GM23248 (cell line): ENCODE results near the gene ADGRL3. TPM values are rescaled to one million over a fixed set of nuclear protein-coding genes. Genes with fewer than 3 reads are reported as not detected.

Experiments used
- DNase-seq: peaks from one replicate; pipeline ENCODE4 v3.0.0-alpha.2; 2015
- H2AFZ ChIP-seq: fragments of 200-600 bp; sonication (generic); 2 replicates; pipeline ENCODE4 v1.6.1; 2016; ENCODE audit warnings: antibody characterized with exemption
- H3F3A ChIP-seq: fragments of 200-600 bp; sonication (generic); 2 replicates; pipeline ENCODE4 v1.6.1; 2016; ENCODE audit warnings: mild to moderate bottlenecking, antibody characterized with exemption, mixed run types; ENCODE audit not compliant: insufficient read depth
- H3K27ac ChIP-seq: fragments of 200-600 bp; sonication (generic); 2 replicates; pipeline ENCODE4 v1.5.1; 2016; ENCODE audit warnings: mild to moderate bottlenecking
- H3K27me3 ChIP-seq: fragments of 200-600 bp; sonication (generic); replicated peaks from 2 replicates; pipeline ENCODE4 v1.6.1; 2016; ENCODE audit warnings: mild to moderate bottlenecking; ENCODE audit not compliant: insufficient read depth
- H3K36me3 ChIP-seq: fragments of 200-600 bp; sonication (generic); 2 replicates; pipeline ENCODE4 v1.6.1; 2016; ENCODE audit warnings: low read depth, mild to moderate bottlenecking
- H3K4me1 ChIP-seq: fragments of 200-600 bp; sonication (generic); 2 replicates; pipeline ENCODE4 v1.6.1; 2016; ENCODE audit warnings: mild to moderate bottlenecking; ENCODE audit not compliant: insufficient read depth
- H3K4me2 ChIP-seq: fragments of 200-600 bp; sonication (generic); one replicate; pipeline ENCODE4 v1.6.1; 2016; ENCODE audit warnings: mild to moderate bottlenecking; ENCODE audit not compliant: unreplicated experiment
- H3K4me3 ChIP-seq: fragments of 200-600 bp; sonication (generic); 2 replicates; pipeline ENCODE4 v1.5.1; 2016; ENCODE audit warnings: mild to moderate bottlenecking
- H3K79me2 ChIP-seq: fragments of 200-600 bp; sonication (generic); 2 replicates; pipeline ENCODE4 v1.6.1; 2016; ENCODE audit warnings: mild to moderate bottlenecking; ENCODE audit not compliant: insufficient read depth
- H3K9ac ChIP-seq: fragments of 200-600 bp; sonication (generic); 2 replicates; pipeline ENCODE4 v1.6.1; 2016; ENCODE audit warnings: mild to moderate bottlenecking
- H3K9me2 ChIP-seq: fragments of 200-600 bp; sonication (generic); 2 replicates; pipeline ENCODE4 v1.6.1; 2016; ENCODE audit warnings: mixed run types, mild to moderate bottlenecking, moderate library complexity; ENCODE audit not compliant: insufficient read depth
- H3K9me3 ChIP-seq: fragments of 200-600 bp; sonication (generic); one replicate; pipeline ENCODE4 v1.6.1; 2017; ENCODE audit warnings: low read depth
- H4K20me1 ChIP-seq: fragments of 200-600 bp; sonication (generic); 2 replicates; pipeline ENCODE4 v1.6.0; 2016; ENCODE audit not compliant: insufficient read depth
- EZH2 ChIP-seq: fragments of 200-600 bp; sonication (generic); IDR thresholded peaks from 2 replicates; pipeline ENCODE4 v1.6.1; 2018; ENCODE audit warnings: antibody characterized with exemption, mild to moderate bottlenecking; ENCODE audit not compliant: insufficient read depth, poor library complexity, severe bottlenecking
- EZH2phosphoT487 ChIP-seq: fragments of 200-600 bp; sonication (generic); IDR thresholded peaks from 2 replicates; pipeline ENCODE4 v1.6.1; 2018; ENCODE audit warnings: antibody characterized with exemption, moderate library complexity, mild to moderate bottlenecking, low read depth; ENCODE audit not compliant: insufficient read depth
- WGBS, 2 experiments: methylation state at CpG; one replicate each; pipeline ENCODE4 v1.1.6; 2015 to 2017; ENCODE audit warnings: low lambda C conversion rate in 2 of 2, low coverage in 1 of 2; ENCODE audit errors: missing lambda C conversion rate in 2 of 2; 5-methylcytosine and 5-hydroxymethylcytosine counted together
- in situ Hi-C: fragments of 300-500 bp; cut with MboI; formaldehyde crosslinking; loops from 2 replicates; pipeline ENCODE4 v1.15.0; 2020
- polyA plus RNA-seq: library from polyadenylated mRNA; unstranded; fragments of >200 nt; fragmentation: Nextera tagmentation; extraction: Ambion mirVana; gene quantifications from 2 replicates; pipeline ENCODE4 v1.2.1, GENCODE V29; 2016
- total RNA-seq: library from RNA; depleted of rRNA; stranded (reverse); fragments of >200 nt; shearing (Covaris generic); gene quantifications from 2 replicates; pipeline ENCODE4 v1.2.3, GENCODE V29; 2014

ADGRL3 gene
- total and polyA plus RNA-seq, 2 experiments from 2014 or later = not detected

DNA sequence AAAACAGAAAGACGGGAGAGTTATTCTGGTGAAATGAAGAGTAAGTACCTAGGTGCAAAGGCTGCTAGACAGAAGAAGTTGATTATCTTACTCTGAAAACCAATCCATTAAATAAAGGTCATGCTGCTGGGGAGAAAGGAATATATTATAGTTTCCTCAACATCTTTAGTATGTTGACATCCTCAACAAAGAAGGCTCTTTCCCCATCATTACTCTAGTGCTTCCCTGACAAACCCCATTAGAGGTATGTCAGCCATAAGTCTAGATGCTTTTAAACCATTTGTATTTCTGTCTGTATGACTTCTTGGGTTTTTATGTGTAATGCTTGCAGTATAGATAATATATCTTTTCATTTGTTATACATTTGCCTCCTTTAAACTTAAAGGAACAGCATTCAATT is 75.9 kb downstream of the ADGRL3 start:
- Histone ChIP-seq H3K36me3 (no peaks in the 10 kb centered on the region), H3K4me2 (no peak overlapping the region), H3K9ac (no peak overlapping the region), H3K27me3 (no peaks in the 10 kb centered on the region), H3K9me3 (no peaks in the 10 kb centered on the region), H3K79me2 (no peaks in the 10 kb centered on the region), H3K27ac (no peak overlapping the region), H3F3A (no peaks in the 10 kb centered on the region), H4K20me1 (no peaks in the 10 kb centered on the region), H3K4me1 (no peaks in the 10 kb centered on the region), H2AFZ (no peak overlapping the region), H3K4me3 (no peak overlapping the region), H3K9me2 (no peaks in the 10 kb centered on the region)
- WGBS, 2 experiments = 0 to 8% methylated on average over 1 of the region's 1 CpG
- no peak for DNase-seq
- TF ChIP-seq EZH2 (no peak), EZH2phosphoT487 (no peak)
- in situ Hi-C loops = loop anchor here (25.0 kb wide), 1 partner anchor 111 kb away; no protein-coding TSS in a partner anchor

DNA sequence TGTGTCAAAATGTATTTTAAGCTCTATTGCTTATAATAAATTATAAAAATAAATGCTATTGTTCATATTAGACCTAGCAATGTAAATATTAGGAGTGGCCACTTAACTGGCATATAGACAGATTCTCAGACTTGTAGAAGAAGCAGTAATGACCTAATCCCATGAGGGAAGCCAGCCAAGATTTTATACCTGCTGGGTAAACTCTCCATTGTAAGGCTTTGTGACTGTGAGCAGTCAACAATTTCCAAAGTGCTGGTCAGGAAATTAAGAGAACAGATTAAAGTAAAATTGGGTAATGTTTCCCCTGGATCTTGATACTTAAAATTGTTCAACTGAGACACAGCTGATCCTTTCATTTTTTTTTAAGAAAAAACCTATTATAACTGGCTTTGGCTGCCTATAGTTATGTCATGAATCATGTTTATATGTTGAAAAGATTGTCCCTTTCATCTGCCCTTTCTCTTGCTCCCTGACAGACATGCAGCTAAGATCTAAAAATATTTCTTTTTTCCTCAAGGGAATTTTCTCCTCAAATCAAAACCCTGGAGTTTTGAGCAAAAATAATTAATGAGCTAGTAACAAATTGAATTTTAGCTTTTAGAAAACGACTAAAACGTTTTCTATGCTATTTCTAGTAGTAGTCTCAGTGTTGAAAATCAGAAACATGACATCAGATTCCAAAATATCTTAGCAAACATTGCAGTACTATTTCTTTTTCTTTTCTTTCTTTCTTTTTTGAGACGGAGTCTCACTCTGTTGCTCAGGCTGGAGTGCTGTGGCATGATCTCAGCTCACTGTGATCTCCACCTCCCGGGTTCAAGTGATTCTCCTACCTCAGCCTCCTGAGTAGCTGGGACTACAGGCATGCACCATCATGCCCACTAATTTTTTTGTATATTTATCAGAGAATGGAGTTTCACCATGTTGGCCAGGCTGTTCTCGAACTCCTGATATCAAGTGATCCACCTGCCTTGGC is 77.9 kb downstream of the ADGRL3 start:
- no peak for DNase-seq
- Histone ChIP-seq H3K27ac (no peak overlapping the region), H2AFZ (no peak overlapping the region), H3K79me2 (no peaks in the 10 kb centered on the region), H3K4me3 (no peak overlapping the region), H3K36me3 (no peaks in the 10 kb centered on the region), H3K9ac (no peak overlapping the region), H3K27me3 (no peaks in the 10 kb centered on the region), H3K4me2 (no peak overlapping the region), H4K20me1 (no peaks in the 10 kb centered on the region), H3F3A (no peaks in the 10 kb centered on the region), H3K9me2 (no peaks in the 10 kb centered on the region), H3K9me3 (peaks cover 3% of the 10 kb centered on the region), H3K4me1 (no peaks in the 10 kb centered on the region)
- no peak for TF ChIP-seq EZH2
- TF ChIP-seq EZH2phosphoT487 = no peak
- 2 to 4% methylated on average over 5 of the region's 5 CpGs for WGBS, 2 experiments
- in situ Hi-C loops = loop anchor here (25.0 kb wide), 1 partner anchor 109 kb away; no protein-coding TSS in a partner anchor

DNA sequence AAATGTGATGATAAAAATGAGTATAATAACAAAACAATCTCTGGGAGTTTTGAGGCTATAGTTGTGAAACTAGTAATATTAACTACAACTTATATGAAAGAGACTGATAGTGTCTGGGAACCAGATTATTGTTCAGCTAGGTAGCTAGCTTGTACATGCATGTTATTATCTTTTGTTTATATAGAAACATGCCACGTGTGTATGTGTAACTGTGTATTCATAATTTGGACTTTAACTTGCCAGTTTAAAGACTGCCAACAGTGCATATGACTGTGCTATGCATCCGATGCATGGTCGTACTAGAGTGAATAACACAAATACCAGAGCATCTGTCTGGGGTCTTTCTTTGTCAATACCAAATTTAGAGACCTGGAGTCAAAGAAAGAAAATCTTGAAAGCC is 92.2 kb downstream of the ADGRL3 start:
- H3K27me3 ChIP-seq = no peaks in the 10 kb centered on the region
- in situ Hi-C loops = loop anchor here (25.0 kb wide), 1 partner anchor 95 kb away; no protein-coding TSS in a partner anchor
- H2AFZ ChIP-seq = no peak overlapping the region
- DNase-seq = no peak
- no peaks in the 10 kb centered on the region for H3K9me2 ChIP-seq
- H3K4me1 ChIP-seq = no peaks in the 10 kb centered on the region
- H3F3A ChIP-seq = no peaks in the 10 kb centered on the region
- no peaks in the 10 kb centered on the region for H3K9me3 ChIP-seq
- 10 to 13% methylated on average over 3 of the region's 3 CpGs for WGBS, 2 experiments
- H3K4me2 ChIP-seq = no peak overlapping the region
- no peak overlapping the region for H3K9ac ChIP-seq
- H3K79me2 ChIP-seq = no peaks in the 10 kb centered on the region
- no peak for TF ChIP-seq EZH2phosphoT487
- no peak for TF ChIP-seq EZH2
- H3K36me3 ChIP-seq = no peaks in the 10 kb centered on the region
- no peaks in the 10 kb centered on the region for H4K20me1 ChIP-seq
- no peak overlapping the region for H3K27ac ChIP-seq
- no peak overlapping the region for H3K4me3 ChIP-seq

DNA sequence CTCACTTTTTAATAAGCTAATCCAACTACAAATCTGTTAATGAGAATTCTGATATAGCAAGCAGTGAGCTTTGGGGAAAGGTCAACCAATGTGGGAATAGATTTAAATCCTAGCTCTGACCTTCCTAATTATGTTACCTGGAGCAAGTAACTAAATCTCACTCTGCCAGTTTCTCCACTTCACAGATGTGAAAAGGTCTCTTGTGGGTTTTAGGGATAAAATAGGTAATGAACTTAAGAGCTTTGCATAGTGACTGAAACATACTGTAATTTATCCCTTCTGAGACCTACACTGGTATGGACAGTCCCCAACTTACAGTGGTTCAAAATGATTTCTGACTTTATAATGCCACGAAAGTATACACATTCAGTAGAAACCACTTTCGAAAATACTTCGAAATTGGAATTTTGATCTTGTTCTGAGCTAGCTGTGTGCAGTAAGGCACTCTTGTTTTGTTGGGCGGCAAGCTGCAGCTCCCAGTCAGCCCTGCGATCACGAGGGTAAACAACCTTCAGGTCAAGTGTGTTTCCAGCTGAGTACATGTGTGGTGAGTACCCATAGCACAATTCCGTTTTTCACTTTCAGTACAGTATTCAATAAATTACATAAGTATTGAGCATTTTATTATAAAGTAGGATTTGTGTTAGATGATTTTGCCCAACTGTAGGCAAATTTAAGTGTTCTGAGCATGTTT is 93.7 kb downstream of the ADGRL3 start:
- H3K79me2 ChIP-seq = no peaks in the 10 kb centered on the region
- DNase-seq = no peak
- H3K9me3 ChIP-seq = no peaks in the 10 kb centered on the region
- no peaks in the 10 kb centered on the region for H3K4me1 ChIP-seq
- H3K36me3 ChIP-seq = no peaks in the 10 kb centered on the region
- no peak overlapping the region for H3K4me2 ChIP-seq
- no peak overlapping the region for H3K27ac ChIP-seq
- WGBS, 2 experiments = 30 to 33% methylated on average over 7 of the region's 7 CpGs
- no peak overlapping the region for H2AFZ ChIP-seq
- no peaks in the 10 kb centered on the region for H3F3A ChIP-seq
- in situ Hi-C loops = loop anchor here (25.0 kb wide), 1 partner anchor 93 kb away; no protein-coding TSS in a partner anchor
- H3K27me3 ChIP-seq = no peaks in the 10 kb centered on the region
- no peak for TF ChIP-seq EZH2
- TF ChIP-seq EZH2phosphoT487 = no peak
- H3K4me3 ChIP-seq = no peak overlapping the region
- H3K9me2 ChIP-seq = no peaks in the 10 kb centered on the region
- H3K9ac ChIP-seq = no peak overlapping the region
- H4K20me1 ChIP-seq = no peaks in the 10 kb centered on the region
